OCI-LY1 (cell line): ENCODE measurements around the gene ZSWIM5.

ENCODE experiments used
- CTCF ChIP-seq: fragments of 200-600 bp; sonication (generic), shearing (Covaris generic); IDR thresholded peaks from 2 replicates; pipeline ENCODE4 v1.5.1; 2017; ENCODE audit warnings: mild to moderate bottlenecking, antibody characterized with exemption, low read length, moderate library complexity, mixed read lengths
- EZH2 ChIP-seq: fragments of 200-600 bp; sonication (generic), shearing (Covaris generic); IDR thresholded peaks from 2 replicates; pipeline ENCODE4 v1.8.0; 2017; ENCODE audit warnings: borderline replicate concordance, mixed run types, mild to moderate bottlenecking, antibody characterized with exemption, low read length, moderate library complexity, mixed read lengths

- TF ChIP-seq CTCF (no peak), EZH2 (no peak)
These were observed 102.9 kb downstream of the ZSWIM5 start for GRCh38 chr1:45103534-45103933.
